OCI-LY7 (cell line): ENCODE measurements around the gene CCSAP. TPM values are rescaled to one million over a fixed set of nuclear protein-coding genes. Genes with fewer than 3 reads are reported as not detected.
"Not testable (repeated sequence)": the region's sequence is repeated elsewhere in the genome, so short reads cannot be mapped to it uniquely, and the experiment has no call there.

Experiments
- BruUV-seq: library from RNA; stranded (reverse); fragments of 400-500 nt; replicated peaks from 2 replicates; lab custom pipeline; 2021; lab: Mats Ljungman, UMichigan
- CTCF ChIA-PET: fragments of 300-600 bp; sonication (Branson Sonifier 250); formaldehyde crosslinking; loops from one replicate; lab custom pipeline; 2022; ENCODE audit warnings: antibody characterized with exemption; ENCODE audit not compliant: unreplicated experiment; lab: Charles Lee
- POLR2A ChIA-PET: fragments of 300-600 bp; sonication (Branson Sonifier 250); formaldehyde crosslinking; loops from one replicate; lab custom pipeline; 2022; ENCODE audit warnings: antibody characterized with exemption; lab: Charles Lee
- DNase-seq: peaks from one replicate; pipeline ENCODE4 v3.0.0-alpha.2; 2015; ENCODE audit warnings: low spot score
- H2AFZ ChIP-seq: fragments of 200-600 bp; sonication (generic), shearing (Covaris generic); 2 replicates; pipeline ENCODE4 v1.6.1; 2014; ENCODE audit warnings: mild to moderate bottlenecking, antibody characterized with exemption, low read length, moderate library complexity
- H3K27ac ChIP-seq: fragments of 200-600 bp; sonication (generic); 2 replicates; pipeline ENCODE4 v1.5.1; 2014; ENCODE audit warnings: mixed run types, low read depth, mild to moderate bottlenecking, moderate library complexity, low read length, inconsistent platforms; ENCODE audit not compliant: poor library complexity, severe bottlenecking
- H3K36me3 ChIP-seq: fragments of 200-600 bp; sonication (generic); 2 replicates; pipeline ENCODE4 v1.6.1; 2014; ENCODE audit warnings: mild to moderate bottlenecking, antibody characterized with exemption, low read length, moderate library complexity, mixed read lengths; ENCODE audit not compliant: insufficient read depth
- H3K4me1 ChIP-seq: fragments of 200-600 bp; sonication (generic); 2 replicates; pipeline ENCODE4 v1.5.1; 2014; ENCODE audit warnings: mild to moderate bottlenecking, low read length; ENCODE audit not compliant: insufficient read depth, poor library complexity, severe bottlenecking
- H3K4me2 ChIP-seq: fragments of 200-600 bp; sonication (generic); 2 replicates; pipeline ENCODE4 v1.6.1; 2014; ENCODE audit warnings: mild to moderate bottlenecking, low read length
- H3K4me3 ChIP-seq: fragments of 200-600 bp; sonication (generic); 2 replicates; pipeline ENCODE4 v1.5.1; 2014; ENCODE audit warnings: mild to moderate bottlenecking, low read depth, low read length; ENCODE audit not compliant: poor library complexity, severe bottlenecking
- H3K79me2 ChIP-seq: fragments of 200-600 bp; sonication (generic); 2 replicates; pipeline ENCODE4 v1.6.1; 2016; ENCODE audit warnings: low read depth, mild to moderate bottlenecking, low read length, moderate library complexity, mixed read lengths; ENCODE audit not compliant: insufficient read depth
- H3K9me2 ChIP-seq: fragments of 200-600 bp; sonication (generic); 2 replicates; pipeline ENCODE4 v1.6.1; 2016; ENCODE audit warnings: mild to moderate bottlenecking, low read length, mixed read lengths; ENCODE audit not compliant: insufficient read depth
- H3K9me3 ChIP-seq: fragments of 200-600 bp; sonication (generic); 2 replicates; pipeline ENCODE4 v1.6.1; 2014; ENCODE audit warnings: mild to moderate bottlenecking, mixed run types, low read length, mixed read lengths
- H4K20me1 ChIP-seq: fragments of 200-600 bp; sonication (generic); 2 replicates; pipeline ENCODE4 v1.6.1; 2014; ENCODE audit warnings: mild to moderate bottlenecking, antibody characterized with exemption, low read length, moderate library complexity, mixed read lengths; ENCODE audit not compliant: insufficient read depth
- CTCF ChIP-seq: fragments of 200-600 bp; sonication (generic); conservative IDR thresholded peaks from 2 replicates; pipeline ENCODE4 v1.5.1; 2014; ENCODE audit warnings: mild to moderate bottlenecking, antibody characterized with exemption, low read length, moderate library complexity, mixed read lengths
- EZH2phosphoT487 ChIP-seq: fragments of 200-600 bp; sonication (generic); IDR thresholded peaks from 2 replicates; pipeline ENCODE4 v1.6.1; 2018; ENCODE audit warnings: low read depth, borderline replicate concordance, mild to moderate bottlenecking, mixed run types, antibody characterized with exemption, low read length, moderate library complexity, mixed read lengths
- intact Hi-C: fragments of 100-400 bp; cut with micrococcal nuclease; formaldehyde crosslinking; loops from one replicate; pipeline ENCODE4 v1.10.0; 2022; ENCODE audit not compliant: unreplicated experiment
- total RNA-seq, 2 experiments: library from RNA; depleted of rRNA in 1 of 2; stranded (reverse); fragments of >200 nt in 1 of 2; shearing (Covaris generic) in 1 of 2; gene quantifications; 2 replicates each; pipeline ENCODE4 v1.2.3, GENCODE V29; 2014 to 2022

The CCSAP gene
- total RNA-seq, 2 experiments from 2014 or later: 10.5 to 15.7 TPM

GRCh38 chr1:229296541-229296941, 46.3 kb downstream of the CCSAP start:
- H3K4me3 ChIP-seq: no peak overlapping the region
- no peaks in the 10 kb centered on the region for H3K79me2 ChIP-seq
- no TSS peak for BruUV-seq
- CTCF ChIA-PET: no interaction called here
- POLR2A ChIA-PET: interaction anchor here (0.6 to 0.8 kb wide), 2 partner anchors 24 to 169 kb away, joined by 3 read pairs; no protein-coding TSS in a partner anchor
- no peaks in the 10 kb centered on the region for H3K9me3 ChIP-seq
- no peak for DNase-seq
- intact Hi-C loops: no loop called here
- no peaks in the 10 kb centered on the region for H4K20me1 ChIP-seq
- no peak for TF ChIP-seq EZH2phosphoT487
- TF ChIP-seq CTCF: no peak
- H3K9me2 ChIP-seq: no peaks in the 10 kb centered on the region
- no peak overlapping the region for H3K27ac ChIP-seq
- H2AFZ ChIP-seq: no peak overlapping the region
- peaks cover 18% of the 10 kb centered on the region; the same call in 1 of the 2 replicates for H3K36me3 ChIP-seq
- no peaks in the 10 kb centered on the region for H3K4me1 ChIP-seq
- H3K4me2 ChIP-seq: no peak overlapping the region

DNA sequence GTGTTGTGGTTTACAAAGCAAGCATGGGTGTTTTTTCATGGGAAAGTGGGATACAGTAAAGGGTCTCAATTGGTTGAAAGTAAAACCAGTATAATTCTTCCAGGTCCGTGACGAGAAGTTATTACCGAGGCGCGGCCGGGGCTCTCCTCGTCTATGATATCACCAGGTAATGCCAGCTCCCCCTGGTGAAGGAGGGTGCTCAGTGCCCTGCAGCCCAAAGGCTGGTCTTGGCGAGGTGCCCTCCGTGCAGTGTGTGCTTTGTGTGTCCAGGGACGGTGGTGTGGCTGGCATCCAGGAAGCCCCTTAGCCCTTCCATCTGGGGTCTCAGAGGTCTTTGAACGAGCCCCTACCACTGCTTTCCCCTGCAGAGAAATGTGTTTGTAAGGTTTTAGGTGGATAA, 47.1 kb downstream of the CCSAP start:
- no TSS peak for BruUV-seq
- intact Hi-C loops: no loop called here
- Histone ChIP-seq H3K4me2 (no peak overlapping the region), H3K27ac (no peak overlapping the region), H3K9me2 (no peaks in the 10 kb centered on the region), H3K4me1 (no peaks in the 10 kb centered on the region), H3K4me3 (no peak overlapping the region), H3K79me2 (no peaks in the 10 kb centered on the region), H3K9me3 (no peaks in the 10 kb centered on the region), H2AFZ (no peak overlapping the region), H3K36me3 (peaks cover 24% of the 10 kb centered on the region), H4K20me1 (no peaks in the 10 kb centered on the region)
- no peak for DNase-seq
- TF ChIP-seq EZH2phosphoT487 (no peak), CTCF (no peak)
- CTCF ChIA-PET: no interaction called here
- POLR2A ChIA-PET: no interaction called here

DNA sequence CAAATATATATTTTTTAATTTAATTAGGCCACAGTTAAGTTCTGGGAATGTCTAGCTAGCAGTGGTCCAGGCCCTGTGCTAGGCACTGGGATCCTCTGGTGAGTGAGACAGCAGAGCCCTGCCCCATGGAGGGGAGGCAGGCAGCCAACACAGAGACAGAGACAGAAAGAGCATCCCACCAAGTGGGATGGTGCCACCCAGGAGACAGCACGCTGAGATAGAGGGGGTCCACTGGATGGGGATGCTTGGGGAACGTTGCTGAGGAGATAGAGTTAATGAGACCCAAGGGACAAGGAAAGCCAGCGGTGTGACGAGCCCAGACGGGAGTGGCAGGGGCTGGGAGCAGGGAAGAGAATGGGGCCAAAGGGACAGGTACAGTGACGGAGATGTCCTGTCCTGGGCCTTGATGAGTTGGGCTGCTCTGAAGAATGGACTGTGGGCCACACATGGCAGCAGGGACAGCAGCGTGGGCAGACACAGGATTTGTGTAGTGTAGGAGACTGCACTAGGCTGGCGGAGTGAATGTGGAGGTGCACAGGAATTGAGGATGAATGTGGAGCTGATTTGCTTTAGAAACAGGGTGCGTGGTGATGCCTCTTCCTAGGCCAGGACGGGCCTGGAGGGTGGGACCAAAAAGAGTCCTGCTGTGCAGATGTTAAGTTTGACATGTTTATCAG, 49.2 kb downstream of the CCSAP start:
- Histone ChIP-seq H3K9me2 (no peaks in the 10 kb centered on the region), H3K36me3 (peaks cover 17% of the 10 kb centered on the region), H3K4me1 (no peaks in the 10 kb centered on the region), H3K4me3 (no peak overlapping the region), H4K20me1 (no peaks in the 10 kb centered on the region), H3K27ac (no peak overlapping the region), H3K9me3 (no peaks in the 10 kb centered on the region), H3K79me2 (no peaks in the 10 kb centered on the region), H3K4me2 (no peak overlapping the region), H2AFZ (no peak overlapping the region)
- no TSS peak for BruUV-seq
- POLR2A ChIA-PET: interaction anchor here (1.1 kb wide), 1 partner anchor 17 kb away, joined by 6 read pairs; no protein-coding TSS in a partner anchor
- intact Hi-C loops: no loop called here
- TF ChIP-seq EZH2phosphoT487 (no peak), CTCF (no peak)
- CTCF ChIA-PET: no interaction called here
- DNase-seq: no peak

GRCh38 chr1:229291686-229292085, 51.2 kb downstream of the CCSAP start:
- CTCF ChIA-PET, H3K4me1 ChIP-seq, BruUV-seq, H3K27ac ChIP-seq, H3K9me2 ChIP-seq, H3K4me3 ChIP-seq, H4K20me1 ChIP-seq, H3K4me2 ChIP-seq, H3K9me3 ChIP-seq, intact Hi-C loops, H2AFZ ChIP-seq, POLR2A ChIA-PET, DNase-seq, H3K79me2 ChIP-seq: not testable (repeated sequence)
- peaks cover 13% of the 10 kb centered on the region for H3K36me3 ChIP-seq
